Measurements from ENCODE around the gene MRC2. TPM values are rescaled to one million over a fixed set of nuclear protein-coding genes. Genes with fewer than 3 reads are reported as not detected.

Gene MRC2
- polyA plus RNA-seq, 3 donors, result 0.04 TPM; not detected in 2

DNA sequence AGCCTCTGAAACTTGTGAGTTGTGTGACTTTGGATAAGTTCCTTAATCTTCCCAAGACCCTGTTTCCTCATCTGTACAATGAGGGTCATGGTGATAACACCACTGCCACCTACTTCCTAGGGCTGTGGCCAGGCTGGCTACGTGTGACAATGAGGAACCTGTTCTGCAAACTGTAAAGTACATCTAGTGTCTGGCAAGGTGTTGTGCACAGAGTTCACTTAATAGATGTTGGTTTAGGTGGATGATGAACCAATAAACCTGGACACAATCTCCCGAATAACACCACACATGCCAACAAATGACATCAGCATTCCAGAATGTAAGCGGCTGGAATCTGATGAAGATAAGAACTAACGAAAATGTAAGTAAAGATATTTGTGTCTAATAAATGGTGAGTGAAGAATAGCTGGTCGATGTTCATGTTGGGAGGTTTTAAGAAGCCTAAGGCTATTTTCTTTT lies 98.3 kb downstream of the MRC2 start:
- Mint-ChIP-seq H3K9me3 (peaks cover 0 to 5% (median 0%) of the 10 kb centered on the region in 7 donors), H3K4me3 (no peak overlapping the region), H3K4me1 (peaks cover 10% of the 10 kb centered on the region), H3K27ac (no peak overlapping the region), H3K36me3 (no peaks in the 10 kb centered on the region), H3K27me3 (ENCODE audit: low read depth in 3 of 3) (peaks cover 15 to 27% (median 15%) of the 10 kb centered on the region in 3 donors)
- Histone ChIP-seq H3K27me3 (ENCODE audit: control insufficient read depth in 2 of 2, insufficient read depth in 2 of 2, low read length in 2 of 2) (peaks cover 0 to 2% of the 10 kb centered on the region in 2 donors), H2AFZ (ENCODE audit: insufficient read depth, low read depth, low read length, poor library complexity, severe bottlenecking) (no peak overlapping the region), H3K9ac (ENCODE audit: insufficient read depth, low read length, poor library complexity, severe bottlenecking) (no peak overlapping the region), H3K4me2 (replicated peaks; ENCODE audit: extremely low read depth, low read length, poor library complexity, severe bottlenecking) (no peak overlapping the region), H3K27ac (ENCODE audit: low read depth in 1 of 2, low read length in 2 of 2) (no peak overlapping the region), H3K4me3 (replicated peaks in 1 of 3; ENCODE audit: low read depth in 2 of 3, low read length in 3 of 3) (no peak overlapping the region), H4K20me1 (ENCODE audit: insufficient read depth, low read length) (no peaks in the 10 kb centered on the region), H3K9me3 (replicated peaks in 1 of 2; ENCODE audit: control insufficient read depth in 1 of 2, insufficient read depth in 1 of 2, low read length in 2 of 2) (peaks cover 0 to 4% of the 10 kb centered on the region in 2 donors), H3K4me1 (ENCODE audit: control insufficient read depth in 1 of 2, insufficient read depth in 2 of 2, low read length in 2 of 2) (peaks cover 5 to 7% of the 10 kb centered on the region in 2 donors), H3K36me3 (replicated peaks in 1 of 2; ENCODE audit: control insufficient read depth in 1 of 2, insufficient read depth in 2 of 2, low read length in 2 of 2) (no peaks in the 10 kb centered on the region), H3K79me2 (ENCODE audit: insufficient read depth, low read length) (no peaks in the 10 kb centered on the region)
- no peak for DNase-seq
- WGBS (ENCODE audit: insufficient coverage), result 100% methylated on average over 2 of the region's 5 CpGs
- TF ChIP-seq, protein P1, sequence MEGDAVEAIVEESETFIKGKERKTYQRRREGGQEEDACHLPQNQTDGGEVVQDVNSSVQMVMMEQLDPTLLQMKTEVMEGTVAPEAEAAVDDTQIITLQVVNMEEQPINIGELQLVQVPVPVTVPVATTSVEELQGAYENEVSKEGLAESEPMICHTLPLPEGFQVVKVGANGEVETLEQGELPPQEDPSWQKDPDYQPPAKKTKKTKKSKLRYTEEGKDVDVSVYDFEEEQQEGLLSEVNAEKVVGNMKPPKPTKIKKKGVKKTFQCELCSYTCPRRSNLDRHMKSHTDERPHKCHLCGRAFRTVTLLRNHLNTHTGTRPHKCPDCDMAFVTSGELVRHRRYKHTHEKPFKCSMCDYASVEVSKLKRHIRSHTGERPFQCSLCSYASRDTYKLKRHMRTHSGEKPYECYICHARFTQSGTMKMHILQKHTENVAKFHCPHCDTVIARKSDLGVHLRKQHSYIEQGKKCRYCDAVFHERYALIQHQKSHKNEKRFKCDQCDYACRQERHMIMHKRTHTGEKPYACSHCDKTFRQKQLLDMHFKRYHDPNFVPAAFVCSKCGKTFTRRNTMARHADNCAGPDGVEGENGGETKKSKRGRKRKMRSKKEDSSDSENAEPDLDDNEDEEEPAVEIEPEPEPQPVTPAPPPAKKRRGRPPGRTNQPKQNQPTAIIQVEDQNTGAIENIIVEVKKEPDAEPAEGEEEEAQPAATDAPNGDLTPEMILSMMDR (IDR thresholded peaks at IDR 0.05), result no peak
- intact Hi-C loops (cut with micrococcal nuclease), result no loop called here

DNA sequence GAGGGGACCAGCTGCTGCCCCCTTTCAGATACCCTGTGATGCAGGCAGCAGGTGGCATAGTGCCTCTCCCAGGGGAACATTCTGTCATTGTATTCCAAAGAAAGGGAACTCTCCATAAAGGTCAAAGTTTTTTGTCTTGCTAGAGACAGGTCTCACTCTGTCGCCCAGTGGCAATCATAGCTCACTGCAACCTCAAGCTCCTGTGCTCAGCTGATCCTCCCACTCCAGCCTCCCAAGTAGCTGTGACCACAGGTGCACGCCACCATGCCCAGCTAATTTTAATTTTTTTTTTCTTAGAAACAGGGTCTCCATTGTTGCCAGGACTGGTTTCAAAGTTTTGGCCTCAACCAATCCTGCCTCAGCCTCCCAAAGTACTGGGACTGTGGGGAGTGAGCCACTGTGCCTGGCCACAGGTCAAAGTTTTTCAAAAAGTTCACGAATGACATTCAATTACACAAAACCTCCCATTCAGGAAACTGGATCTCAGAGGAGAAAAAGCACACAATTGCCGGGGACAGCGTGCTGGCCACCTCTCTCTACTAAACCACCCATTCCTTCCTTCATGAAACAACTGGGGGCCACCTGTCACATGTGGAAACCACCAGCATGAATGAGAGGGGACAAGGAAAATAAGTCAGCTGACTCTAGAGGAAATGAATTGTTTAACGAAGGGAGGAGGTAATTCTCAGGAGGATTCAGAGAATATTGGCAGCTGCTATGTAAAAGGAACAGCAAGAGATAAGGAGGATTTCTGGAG lies 100.6 kb downstream of the MRC2 start:
- Mint-ChIP-seq H3K27me3 (ENCODE audit: low read depth in 3 of 3) (peaks cover 12 to 27% (median 18%) of the 10 kb centered on the region in 3 donors), H3K9me3 (peaks cover 0 to 5% (median 0%) of the 10 kb centered on the region in 7 donors), H3K36me3 (no peaks in the 10 kb centered on the region), H3K27ac (no peak overlapping the region), H3K4me1 (peaks cover 10% of the 10 kb centered on the region), H3K4me3 (no peak overlapping the region)
- Histone ChIP-seq H2AFZ (ENCODE audit: insufficient read depth, low read depth, low read length, poor library complexity, severe bottlenecking) (no peak overlapping the region), H3K4me2 (replicated peaks; ENCODE audit: extremely low read depth, low read length, poor library complexity, severe bottlenecking) (no peak overlapping the region), H4K20me1 (ENCODE audit: insufficient read depth, low read length) (no peaks in the 10 kb centered on the region), H3K4me1 (ENCODE audit: control insufficient read depth in 1 of 2, insufficient read depth in 2 of 2, low read length in 2 of 2) (peaks cover 5 to 7% of the 10 kb centered on the region in 2 donors), H3K27me3 (ENCODE audit: control insufficient read depth in 2 of 2, insufficient read depth in 2 of 2, low read length in 2 of 2) (peaks cover 0 to 2% of the 10 kb centered on the region in 2 donors), H3K79me2 (ENCODE audit: insufficient read depth, low read length) (no peaks in the 10 kb centered on the region), H3K27ac (ENCODE audit: low read depth in 1 of 2, low read length in 2 of 2) (no peak overlapping the region), H3K36me3 (replicated peaks in 1 of 2; ENCODE audit: control insufficient read depth in 1 of 2, insufficient read depth in 2 of 2, low read length in 2 of 2) (no peaks in the 10 kb centered on the region), H3K9me3 (replicated peaks in 1 of 2; ENCODE audit: control insufficient read depth in 1 of 2, insufficient read depth in 1 of 2, low read length in 2 of 2) (peaks cover 0 to 4% of the 10 kb centered on the region in 2 donors), H3K4me3 (replicated peaks in 1 of 3; ENCODE audit: low read depth in 2 of 3, low read length in 3 of 3) (no peak overlapping the region), H3K9ac (ENCODE audit: insufficient read depth, low read length, poor library complexity, severe bottlenecking) (no peak overlapping the region)
- intact Hi-C loops (cut with micrococcal nuclease), result no loop called here
- WGBS (ENCODE audit: insufficient coverage), result 40% methylated on average over 6 of the region's 6 CpGs
- no peak for DNase-seq
- TF ChIP-seq, protein P1 (IDR thresholded peaks at IDR 0.05), result no peak
